Neural crest cell (in vitro differentiated cells): ENCODE results near the gene TTLL7. TPM values are rescaled to one million over a fixed set of nuclear protein-coding genes. Genes with fewer than 3 reads are reported as not detected.

ENCODE experiments used
- DNase-seq: peaks from one replicate; pipeline ENCODE4 v3.0.0; 2021; ENCODE audit warnings: low read depth, mixed read lengths, low spot score
- H3K27ac Mint-ChIP-seq: one replicate; pipeline ENCODE4 v1.8.0; 2021; ENCODE audit warnings: mild to moderate bottlenecking, mixed read lengths; ENCODE audit not compliant: unreplicated experiment
- H3K27me3 Mint-ChIP-seq: 2 replicates; pipeline ENCODE4 v1.8.0; 2021; ENCODE audit warnings: low read depth, mild to moderate bottlenecking, mixed read lengths
- H3K36me3 Mint-ChIP-seq: 2 replicates; pipeline ENCODE4 v1.8.0; 2021; ENCODE audit warnings: low read depth, mild to moderate bottlenecking, mixed read lengths
- H3K4me1 Mint-ChIP-seq: 2 replicates; pipeline ENCODE4 v1.8.0; 2021; ENCODE audit warnings: mixed read lengths
- H3K4me3 Mint-ChIP-seq: one replicate; pipeline ENCODE4 v1.8.0; 2021; ENCODE audit warnings: mild to moderate bottlenecking, mixed read lengths
- H3K9me3 Mint-ChIP-seq: 2 replicates; pipeline ENCODE4 v1.8.0; 2021; ENCODE audit warnings: mixed read lengths
- total RNA-seq: library from RNA; stranded (reverse); gene quantifications from 2 replicates; pipeline ENCODE4 v1.2.1, GENCODE V29; 2021
- TF ChIP-seq, protein P1 (sequence below): fragments of 200-600 bp; sonication (generic); conservative IDR thresholded peaks from 2 replicates; pipeline ENCODE4 v1.5.0; 2021; ENCODE audit warnings: antibody characterized with exemption, mild to moderate bottlenecking

TTLL7 gene
- total RNA-seq, 1 donor from 2014 or later, result 10.5 TPM

DNA sequence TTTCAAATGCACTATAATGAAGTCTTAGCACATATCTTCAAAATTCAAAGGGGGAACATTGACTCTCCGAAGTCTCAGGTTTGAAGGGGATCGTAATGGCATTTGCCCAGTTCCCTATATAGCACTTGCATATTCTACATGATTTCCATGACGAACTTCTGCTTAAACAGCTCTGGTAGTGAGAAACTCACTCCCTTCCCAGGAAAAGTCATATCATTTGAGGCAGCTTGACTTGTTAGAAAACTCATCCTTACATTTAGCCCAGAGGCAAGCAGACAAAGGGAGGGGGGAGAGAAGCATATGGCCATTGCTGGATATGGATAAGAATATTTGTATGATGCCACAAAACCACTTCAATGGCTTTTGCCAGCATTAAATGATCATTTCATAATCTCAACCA is 27.0 kb upstream of the TTLL7 start:
- Mint-ChIP-seq H3K4me1 (no peaks in the 10 kb centered on the region), H3K36me3 (no peaks in the 10 kb centered on the region), H3K9me3 (peaks cover 10% of the 10 kb centered on the region), H3K4me3 (no peak overlapping the region), H3K27me3 (no peaks in the 10 kb centered on the region), H3K27ac (no peak overlapping the region)
- no peak for DNase-seq
- TF ChIP-seq, protein P1, sequence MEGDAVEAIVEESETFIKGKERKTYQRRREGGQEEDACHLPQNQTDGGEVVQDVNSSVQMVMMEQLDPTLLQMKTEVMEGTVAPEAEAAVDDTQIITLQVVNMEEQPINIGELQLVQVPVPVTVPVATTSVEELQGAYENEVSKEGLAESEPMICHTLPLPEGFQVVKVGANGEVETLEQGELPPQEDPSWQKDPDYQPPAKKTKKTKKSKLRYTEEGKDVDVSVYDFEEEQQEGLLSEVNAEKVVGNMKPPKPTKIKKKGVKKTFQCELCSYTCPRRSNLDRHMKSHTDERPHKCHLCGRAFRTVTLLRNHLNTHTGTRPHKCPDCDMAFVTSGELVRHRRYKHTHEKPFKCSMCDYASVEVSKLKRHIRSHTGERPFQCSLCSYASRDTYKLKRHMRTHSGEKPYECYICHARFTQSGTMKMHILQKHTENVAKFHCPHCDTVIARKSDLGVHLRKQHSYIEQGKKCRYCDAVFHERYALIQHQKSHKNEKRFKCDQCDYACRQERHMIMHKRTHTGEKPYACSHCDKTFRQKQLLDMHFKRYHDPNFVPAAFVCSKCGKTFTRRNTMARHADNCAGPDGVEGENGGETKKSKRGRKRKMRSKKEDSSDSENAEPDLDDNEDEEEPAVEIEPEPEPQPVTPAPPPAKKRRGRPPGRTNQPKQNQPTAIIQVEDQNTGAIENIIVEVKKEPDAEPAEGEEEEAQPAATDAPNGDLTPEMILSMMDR, result no peak

DNA sequence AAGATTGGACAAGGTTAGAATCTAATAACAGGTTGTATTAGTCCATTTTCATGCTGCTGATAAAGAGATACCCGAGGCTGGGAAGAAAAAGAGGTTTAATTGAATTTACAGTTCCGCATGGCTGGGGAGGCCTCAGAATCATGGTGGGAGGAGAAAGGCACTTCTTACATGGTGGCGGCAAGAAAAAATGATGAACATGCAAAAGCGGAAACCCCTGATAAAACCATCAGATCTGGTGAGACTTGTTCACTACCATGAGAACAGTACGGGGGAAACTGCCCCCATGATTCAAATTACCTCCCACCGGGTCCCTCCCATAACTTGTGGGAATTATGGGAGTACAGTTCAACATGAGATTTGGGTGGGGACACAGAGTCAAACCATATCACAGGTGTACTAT is 22.9 kb upstream of the TTLL7 start:
- no peaks in the 10 kb centered on the region for H3K27me3 Mint-ChIP-seq

DNA sequence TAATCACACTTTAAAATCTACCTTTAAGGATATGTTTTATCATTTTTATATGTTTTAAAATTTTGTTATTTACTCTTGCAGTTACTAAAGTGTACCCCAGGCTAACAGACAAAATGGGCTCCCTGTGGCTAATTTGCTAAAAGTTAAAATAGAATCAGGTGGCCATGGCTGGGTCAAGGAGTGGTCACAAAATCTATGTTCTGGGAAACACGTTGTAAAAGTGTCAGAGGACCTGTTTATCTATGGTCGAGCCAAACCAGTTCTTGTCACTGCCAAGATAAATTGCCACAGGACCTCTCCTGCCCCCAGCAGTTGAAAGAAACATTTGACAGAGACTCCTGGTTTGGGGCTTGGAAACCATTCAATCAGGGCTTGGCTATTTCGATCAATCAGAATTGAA is 21.2 kb upstream of the TTLL7 start:
- TF ChIP-seq, protein P1, result no peak
- H3K27ac Mint-ChIP-seq, result no peak overlapping the region
- H3K36me3 Mint-ChIP-seq, result no peaks in the 10 kb centered on the region
- no peak overlapping the region for H3K4me3 Mint-ChIP-seq
- DNase-seq, result no peak
- H3K27me3 Mint-ChIP-seq, result no peaks in the 10 kb centered on the region
- H3K4me1 Mint-ChIP-seq, result no peaks in the 10 kb centered on the region
- peaks cover 11% of the 10 kb centered on the region for H3K9me3 Mint-ChIP-seq

More for the DNA sequence above, 22.9 kb upstream of the TTLL7 start:
- Mint-ChIP-seq H3K36me3 (no peaks in the 10 kb centered on the region), H3K4me3 (no peak overlapping the region), H3K9me3 (peaks cover 11% of the 10 kb centered on the region), H3K27ac (no peak overlapping the region), H3K4me1 (no peaks in the 10 kb centered on the region)
- DNase-seq, result no peak
- TF ChIP-seq, protein P1, result no peak

DNA sequence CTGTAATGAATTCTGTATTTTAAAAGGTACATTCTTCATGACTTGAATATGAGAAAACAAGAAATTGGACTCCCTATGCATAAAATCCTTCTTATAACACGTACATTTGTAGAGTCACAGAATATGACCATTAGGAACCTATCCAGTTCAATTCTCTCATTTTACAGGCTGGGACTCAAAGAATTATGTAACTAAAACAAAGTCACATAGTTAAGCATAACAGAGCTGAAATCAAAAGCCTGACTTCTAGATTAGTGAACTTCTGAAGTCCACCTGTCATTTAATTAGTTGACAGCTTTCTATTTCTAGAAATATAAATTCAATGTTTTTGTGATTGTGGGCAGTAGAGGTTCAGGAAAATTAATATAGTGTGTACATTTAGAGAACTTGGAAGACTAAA is 20.3 kb upstream of the TTLL7 start:
- TF ChIP-seq, protein P1, result no peak
- no peak for DNase-seq
- H3K27me3 Mint-ChIP-seq, result no peaks in the 10 kb centered on the region

DNA sequence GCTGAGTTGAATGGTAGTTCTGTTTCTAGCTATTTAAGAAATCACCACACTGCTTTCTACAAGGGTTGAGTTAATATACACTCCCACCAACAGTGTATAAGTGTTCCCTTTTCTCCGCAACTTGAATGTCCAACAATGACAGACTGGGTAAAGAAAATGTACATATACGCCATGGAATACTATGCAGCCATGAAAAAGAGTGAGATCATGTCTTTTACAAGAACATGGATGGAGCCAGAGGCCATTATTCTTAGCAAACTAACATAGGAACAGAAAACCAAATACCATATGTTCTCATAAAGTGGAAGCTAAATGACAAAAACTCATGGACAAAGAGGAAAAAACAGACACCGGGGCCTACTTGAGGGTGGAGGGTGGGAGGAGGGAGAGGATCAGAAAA is 14.8 kb upstream of the TTLL7 start:
- Mint-ChIP-seq H3K4me1 (no peaks in the 10 kb centered on the region), H3K27ac (no peak overlapping the region), H3K27me3 (no peaks in the 10 kb centered on the region), H3K36me3 (no peaks in the 10 kb centered on the region), H3K4me3 (no peak overlapping the region), H3K9me3 (peaks cover 3% of the 10 kb centered on the region)
- TF ChIP-seq, protein P1, result no peak
- DNase-seq, result no peak

More for the DNA sequence above, 20.3 kb upstream of the TTLL7 start:
- no peak overlapping the region for H3K4me3 Mint-ChIP-seq
- peaks cover 11% of the 10 kb centered on the region for H3K9me3 Mint-ChIP-seq
- no peaks in the 10 kb centered on the region for H3K4me1 Mint-ChIP-seq
- no peak overlapping the region for H3K27ac Mint-ChIP-seq
- no peaks in the 10 kb centered on the region for H3K36me3 Mint-ChIP-seq

DNA sequence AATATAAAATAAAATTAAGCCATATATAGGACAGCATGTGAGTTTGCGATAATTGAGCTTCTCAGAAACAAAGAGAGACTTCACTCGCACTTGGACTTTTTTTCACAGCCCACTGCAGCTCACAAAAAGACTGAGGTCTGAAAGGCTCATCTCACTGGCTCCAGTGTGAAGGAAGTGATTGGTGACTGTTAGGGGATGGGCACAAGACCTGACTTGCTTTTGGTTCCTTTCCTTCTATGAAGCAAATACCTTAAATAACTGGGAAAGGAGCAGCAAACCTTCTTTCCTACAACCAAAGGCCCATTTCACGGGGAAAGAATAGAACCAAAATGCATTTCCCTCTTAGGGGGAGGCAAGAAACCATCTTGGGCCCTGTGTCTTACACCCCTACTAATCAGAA is 13.1 kb upstream of the TTLL7 start:
- Mint-ChIP-seq H3K4me1 (no peaks in the 10 kb centered on the region), H3K27ac (peak overlapping the region; percentile 15), H3K36me3 (no peaks in the 10 kb centered on the region), H3K27me3 (no peaks in the 10 kb centered on the region), H3K4me3 (no peak overlapping the region), H3K9me3 (peaks cover 6% of the 10 kb centered on the region)
- TF ChIP-seq, protein P1, result no peak
- no peak for DNase-seq
